Body of pancreas (tissue), 4 donors: ENCODE data around the gene NKAIN2.

Experiments used
- CTCF ChIP-seq, 7 experiments: fragments of 450-650 bp in 4 of 7; fragments of 200-600 bp in 3 of 7; sonication (generic) in 3 of 7; IDR thresholded peaks; one replicate each; pipeline ENCODE4 v1.5.1; 2016 to 2019; ENCODE audit warnings: antibody characterized with exemption in 7 of 7
- POLR2A ChIP-seq, 3 donors: fragments of 450-650 bp; IDR thresholded peaks; one replicate each; pipeline ENCODE4 v1.6.1; 2016; ENCODE audit warnings: antibody characterized with exemption in 3 of 3, mild to moderate bottlenecking in 2 of 3

GRCh38 chr6:123801067-123801466 is 2.6 kb upstream of the NKAIN2 start:
- TF ChIP-seq CTCF (IDR thresholded peaks at IDR 0.05) = no peak
- no peak for TF ChIP-seq POLR2A (IDR thresholded peaks at IDR 0.05)
